Activated effector memory CD4-positive, alpha-beta T cell treated with Interleukin-2 at 50 U/mL for 16 hours (primary cell): Measurements from ENCODE around the gene GLYR1.
A peak's percentile ranks its signal among the peaks of the same experiment; 100 is the strongest.

Source experiments
- DNase-seq: peaks from one replicate; pipeline ENCODE4 v3.0.0-alpha.2; 2020

The GLYR1 gene

GRCh38 chr16:4803401-4803844 is 43.7 kb downstream of the GLYR1 start:
- no peak for DNase-seq

- peak; percentile 87 for DNase-seq
Observed at GRCh38 chr16:4802659-4803287, 44.3 kb downstream of the GLYR1 start.

- DNase-seq = peak; percentile 83
Observed at GRCh38 chr16:4801962-4802658, 45.0 kb downstream of the GLYR1 start, which contains the start of gene ROGDI. TSS of gene ROGDI (minus strand) at chr16:4802633. CDS start at chr16:4802571, 62 bp downstream.

GRCh38 chr16:4801051-4801961 is 45.8 kb downstream of the GLYR1 start:
- DNase-seq = no peak

- DNase-seq = no peak
Observed at GRCh38 chr16:4800290-4801041, 46.6 kb downstream of the GLYR1 start.

GRCh38 chr16:4799171-4799855 is 47.8 kb downstream of the GLYR1 start:
- DNase-seq = no peak

- DNase-seq = no peak
Observed at GRCh38 chr16:4798456-4798855, 48.6 kb downstream of the GLYR1 start.

GRCh38 chr16:4797805-4798252 is 49.3 kb downstream of the GLYR1 start:
- no peak for DNase-seq

- no peak for DNase-seq
Observed at GRCh38 chr16:4796982-4797804, 49.9 kb downstream of the GLYR1 start.

- no peak for DNase-seq
Observed at GRCh38 chr16:4795828-4796572, 51.1 kb downstream of the GLYR1 start.

- DNase-seq = no peak
Observed at GRCh38 chr16:4795181-4795827, 51.8 kb downstream of the GLYR1 start, which contains the start of gene SMIM22. TSS of gene SMIM22 (plus strand) at chr16:4795369. CDS start at chr16:4795735, 366 bp downstream.

GRCh38 chr16:4792951-4793513 is 54.1 kb downstream of the GLYR1 start:
- no peak for DNase-seq

GRCh38 chr16:4790871-4791270 is 56.2 kb downstream of the GLYR1 start:
- DNase-seq = no peak

GRCh38 chr16:4790261-4790660 is 56.8 kb downstream of the GLYR1 start:
- DNase-seq = no peak

GRCh38 chr16:4788910-4789309 is 58.2 kb downstream of the GLYR1 start:
- no peak for DNase-seq

GRCh38 chr16:4788489-4788889 is 58.6 kb downstream of the GLYR1 start:
- DNase-seq = no peak

GRCh38 chr16:4787627-4788482 is 59.2 kb downstream of the GLYR1 start, which contains the start of gene SEPTIN12:
TSS of gene SEPTIN12 (minus strand) at chr16:4788345. CDS start at chr16:4787645, 700 bp downstream.
- DNase-seq = no peak

- DNase-seq = no peak
Observed at GRCh38 chr16:4787068-4787467, 60.0 kb downstream of the GLYR1 start.
